SK-N-SH (cell line): Measurements from ENCODE around the gene SNX24. TPM values are rescaled to one million over a fixed set of nuclear protein-coding genes. Genes with fewer than 3 reads are reported as not detected.

Source experiments
- CTCF ChIA-PET: fragments of 300-600, 350-600 bp; formaldehyde crosslinking; extraction: SDS; loops from one replicate; lab custom pipeline; 2021; lab: Yijun Ruan, JAX
- POLR2A ChIA-PET: fragments of 350-600 bp; sonication (Branson Sonifier 250); formaldehyde crosslinking; extraction: SDS; loops from one replicate; lab custom pipeline; 2020; ENCODE audit warnings: antibody characterized with exemption, inconsistent platforms; lab: Yijun Ruan, JAX
- DNase-seq: peaks from one replicate; pipeline ENCODE4 v3.0.0; 2012
- H2AFZ ChIP-seq: fragments of 200-600 bp; sonication (generic); 2 replicates; pipeline ENCODE4 v1.8.1; 2016; ENCODE audit warnings: antibody characterized with exemption, mild to moderate bottlenecking, low read depth
- H3F3A ChIP-seq: fragments of 200-600 bp; sonication (generic); replicated peaks from 2 replicates; pipeline ENCODE3; 2016; ENCODE audit warnings: antibody characterized with exemption, mild to moderate bottlenecking; ENCODE audit not compliant: insufficient read depth
- H3K27ac ChIP-seq, 2 experiments: fragments of 200-500 bp in 1 of 2; fragments of 200-600 bp in 1 of 2; sonication (Bioruptor generic) in 1 of 2; sonication (generic), shearing (Covaris generic) in 1 of 2; 2 replicates each; pipeline versions ENCODE4 v1.5.1 to v1.6.1; 2014 to 2016; ENCODE audit warnings: low read depth in 2 of 2, inconsistent platforms in 1 of 2, low read length in 1 of 2, mild to moderate bottlenecking in 1 of 2, mixed read lengths in 1 of 2
- H3K27me3 ChIP-seq: fragments of 200-600 bp; sonication (generic), shearing (Covaris generic); 2 replicates; pipeline ENCODE4 v1.6.1; 2016; ENCODE audit warnings: mixed run types; ENCODE audit not compliant: insufficient read depth
- H3K36me3 ChIP-seq, 2 experiments: fragments of 200-500 bp in 1 of 2; fragments of 200-600 bp in 1 of 2; sonication (Bioruptor generic) in 1 of 2; sonication (generic) in 1 of 2; replicated peaks in 1 of 2; 2 replicates each; pipeline versions ENCODE3 to v1.5.1; 2014 to 2016; ENCODE audit warnings: low read length in 1 of 2, mild to moderate bottlenecking in 1 of 2; ENCODE audit not compliant: insufficient read depth in 2 of 2, control insufficient read depth in 1 of 2
- H3K4me1 ChIP-seq, 2 experiments: fragments of 200-500 bp in 1 of 2; fragments of 200-600 bp in 1 of 2; sonication (Bioruptor generic) in 1 of 2; sonication (generic), shearing (Covaris generic) in 1 of 2; 2 replicates each; pipeline versions ENCODE4 v1.5.1 to v1.6.1; 2014 to 2016; ENCODE audit warnings: low read depth in 1 of 2, low read length in 1 of 2, mixed run types in 1 of 2; ENCODE audit not compliant: insufficient read depth in 2 of 2, control insufficient read depth in 1 of 2
- H3K4me2 ChIP-seq: fragments of 200-600 bp; sonication (generic), shearing (Covaris generic); 2 replicates; pipeline ENCODE4 v1.6.1; 2017; ENCODE audit warnings: mixed run types
- H3K4me3 ChIP-seq, 2 experiments: fragments of 200-500 bp in 1 of 2; fragments of 200-600 bp in 1 of 2; sonication (Bioruptor generic) in 1 of 2; sonication (generic), shearing (Covaris generic) in 1 of 2; 2 replicates each; pipeline versions ENCODE4 v1.5.1 to v1.8.1; 2014 to 2016; ENCODE audit warnings: low read depth in 2 of 2, inconsistent platforms in 1 of 2, low read length in 1 of 2, mild to moderate bottlenecking in 1 of 2, mixed read lengths in 1 of 2, moderate library complexity in 1 of 2
- H3K79me2 ChIP-seq: fragments of 200-600 bp; sonication (generic); 2 replicates; pipeline ENCODE4 v1.8.1; 2017; ENCODE audit warnings: mild to moderate bottlenecking; ENCODE audit not compliant: insufficient read depth
- H3K9ac ChIP-seq: fragments of 200-600 bp; sonication (generic); 2 replicates; pipeline ENCODE4 v1.6.1; 2017; ENCODE audit warnings: mixed run types
- H3K9me2 ChIP-seq: fragments of 200-600 bp; sonication (generic); 2 replicates; pipeline ENCODE4 v1.6.1; 2017; ENCODE audit warnings: mixed run types
- H3K9me3 ChIP-seq: fragments of 200-600 bp; sonication (generic); 2 replicates; pipeline ENCODE4 v1.6.1; 2017; ENCODE audit warnings: mixed run types, mild to moderate bottlenecking, moderate library complexity
- H4K20me1 ChIP-seq: fragments of 200-600 bp; sonication (generic); 2 replicates; pipeline ENCODE4 v1.6.1; 2017; ENCODE audit warnings: mild to moderate bottlenecking, mixed run types; ENCODE audit not compliant: insufficient read depth
- CTCF ChIP-seq: fragments of 200-600 bp; sonication (generic); IDR thresholded peaks from 2 replicates; pipeline ENCODE4 v1.6.1; 2017; ENCODE audit warnings: antibody characterized with exemption, mild to moderate bottlenecking, moderate library complexity
- EP300 ChIP-seq, 2 experiments: IDR thresholded peaks; 2 replicates each; pipeline versions ENCODE4 v1.4.0 to v1.6.1; 2012; ENCODE audit warnings: borderline replicate concordance in 1 of 2, low read depth in 1 of 2, low read length in 1 of 2
- EZH2phosphoT487 ChIP-seq: fragments of 200-600 bp; sonication (generic); IDR thresholded peaks from 2 replicates; pipeline ENCODE4 v1.6.1; 2017; ENCODE audit warnings: low read depth, mixed run types, mild to moderate bottlenecking, antibody characterized with exemption, moderate library complexity, borderline replicate concordance
- FOSL2 ChIP-seq: IDR thresholded peaks from 2 replicates; pipeline ENCODE4 v1.4.0; 2012; ENCODE audit warnings: low read depth, mild to moderate bottlenecking, moderate library complexity, borderline replicate concordance
- FOXJ3 ChIP-seq: sonication (generic); formaldehyde crosslinking; IDR thresholded peaks from 2 replicates; pipeline ENCODE4 v1.5.1; 2020; ENCODE audit warnings: mild to moderate bottlenecking, missing genetic modification reagents
- FOXM1 ChIP-seq: IDR thresholded peaks from 2 replicates; pipeline ENCODE4 v1.4.0; 2012; ENCODE audit warnings: low read depth, mild to moderate bottlenecking
- MAX ChIP-seq: IDR thresholded peaks from 2 replicates; pipeline ENCODE4 v1.4.0; 2012; ENCODE audit warnings: low read depth
- MEF2A ChIP-seq: IDR thresholded peaks from 2 replicates; pipeline ENCODE4 v1.4.0; 2012; ENCODE audit warnings: low read depth, borderline replicate concordance
- NFIC ChIP-seq: IDR thresholded peaks from 2 replicates; pipeline ENCODE4 v1.4.0; 2012; ENCODE audit warnings: borderline replicate concordance
- SMC3 ChIP-seq: IDR thresholded peaks from 2 replicates; pipeline ENCODE4 v1.6.1; 2012; ENCODE audit warnings: low read depth, low read length, improper control_type of control experiment
- TAF1 ChIP-seq: IDR thresholded peaks from 2 replicates; pipeline ENCODE4 v1.6.1; 2012; ENCODE audit warnings: low read depth, mild to moderate bottlenecking, low read length, moderate library complexity, borderline replicate concordance
- TEAD4 ChIP-seq: IDR thresholded peaks from 2 replicates; pipeline ENCODE4 v1.4.0; 2012; ENCODE audit warnings: mild to moderate bottlenecking, borderline replicate concordance; ENCODE audit not compliant: insufficient read depth
- WGBS: methylation state at CpG from one replicate; pipeline ENCODE4 v1.1.6; 2017; ENCODE audit warnings: low lambda C conversion rate; 5-methylcytosine and 5-hydroxymethylcytosine counted together
- polyA plus RNA-seq, 3 experiments: library from polyadenylated mRNA; depleted of rRNA; stranded (reverse); fragments of >200 nt; gene quantifications; 2 replicates each; pipeline ENCODE4 v1.2.3, GENCODE V29; 2012
- TF ChIP-seq, protein P1 (sequence below): IDR thresholded peaks from 2 replicates; pipeline ENCODE4; 2012
- TF ChIP-seq, protein P2 (sequence below): IDR thresholded peaks from 2 replicates; pipeline ENCODE4 v1.4.0; 2012; ENCODE audit warnings: low read depth, borderline replicate concordance

Gene SNX24
- polyA plus RNA-seq, 1 of the 3 experiments (the other 2 are of a cell fraction): 8.2 TPM

- H2AFZ ChIP-seq: 0 out of 2 replicates have a peak overlapping the region, but pooled peaks have one; percentile 4
- peak overlapping the region; percentile 36 to 79; a peak in 3 of 4 replicates for H3K27ac ChIP-seq
- peaks cover 21% of the 10 kb centered on the region for H3F3A ChIP-seq
- H3K9me2 ChIP-seq: no peaks in the 10 kb centered on the region
- POLR2A ChIA-PET: no interaction called here
- peaks cover 4 to 11% of the 10 kb centered on the region in 2 experiments; a peak in 3 of 4 replicates for H3K4me1 ChIP-seq
- peak overlapping the region; percentile 47 for H3K4me2 ChIP-seq
- H3K4me3 ChIP-seq: 0 out of 4 replicates have a peak overlapping the region, but pooled peaks of 1 of the 2 experiments have one; percentile 19
- peaks cover 7% of the 10 kb centered on the region; the same call in 1 of the 2 replicates for H3K79me2 ChIP-seq
- H3K9ac ChIP-seq: peak overlapping the region; percentile 42; the same call in 1 of the 2 replicates
- CTCF ChIA-PET: no interaction called here
- H3K27me3 ChIP-seq: no peaks in the 10 kb centered on the region
- DNase-seq: no peak
- H3K9me3 ChIP-seq: no peaks in the 10 kb centered on the region
- TF ChIP-seq NFIC (peak; percentile 67), MAX (no peak), FOSL2 (no peak), EP300 (IDR thresholded peaks at IDR 0.05; ENCODE audit: borderline replicate concordance in 1 of 2, low read depth in 1 of 2, low read length in 1 of 2) (no peak), FOXM1 (no peak), TEAD4 (no peak), CTCF (no peak), TAF1 (no peak), FOXJ3 (CRISPR knock-in tag) (no peak)
- TF ChIP-seq, protein P1, sequence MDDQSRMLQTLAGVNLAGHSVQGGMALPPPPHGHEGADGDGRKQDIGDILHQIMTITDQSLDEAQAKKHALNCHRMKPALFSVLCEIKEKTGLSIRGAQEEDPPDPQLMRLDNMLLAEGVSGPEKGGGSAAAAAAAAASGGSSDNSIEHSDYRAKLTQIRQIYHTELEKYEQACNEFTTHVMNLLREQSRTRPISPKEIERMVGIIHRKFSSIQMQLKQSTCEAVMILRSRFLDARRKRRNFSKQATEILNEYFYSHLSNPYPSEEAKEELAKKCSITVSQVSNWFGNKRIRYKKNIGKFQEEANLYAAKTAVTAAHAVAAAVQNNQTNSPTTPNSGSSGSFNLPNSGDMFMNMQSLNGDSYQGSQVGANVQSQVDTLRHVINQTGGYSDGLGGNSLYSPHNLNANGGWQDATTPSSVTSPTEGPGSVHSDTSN: peak; percentile 84
- 19% methylated on average over 4 of the region's 4 CpGs for WGBS
- H3K36me3 ChIP-seq: no peaks in the 10 kb centered on the region
- no peaks in the 10 kb centered on the region for H4K20me1 ChIP-seq
These were observed 61.4 kb downstream of the SNX24 start for GRCh38 chr5:122906768-122907167.

- no peaks in the 10 kb centered on the region for H4K20me1 ChIP-seq
- H3K27me3 ChIP-seq: no peaks in the 10 kb centered on the region
- 0 out of 2 replicates have a peak overlapping the region, but pooled peaks have one; percentile 4 for H2AFZ ChIP-seq
- H3F3A ChIP-seq: peaks cover 21% of the 10 kb centered on the region
- H3K9me2 ChIP-seq: no peaks in the 10 kb centered on the region
- H3K27ac ChIP-seq: peak overlapping the region; percentile 50 to 79; a peak in 3 of 4 replicates
- ChIA-PET POLR2A (interaction anchor here (0.7 kb wide), 1 partner anchor 62 kb away, joined by 3 read pairs; the partner anchor contains the start of gene SNX24), CTCF (no interaction called here)
- H3K36me3 ChIP-seq: no peaks in the 10 kb centered on the region
- H3K4me1 ChIP-seq: peaks cover 4 to 11% of the 10 kb centered on the region in 2 experiments; a peak in 3 of 4 replicates
- peak overlapping the region; percentile 47 for H3K4me2 ChIP-seq
- peak overlapping the region; percentile 42; the same call in 1 of the 2 replicates for H3K9ac ChIP-seq
- DNase-seq: no peak
- H3K79me2 ChIP-seq: peaks cover 7% of the 10 kb centered on the region; the same call in 1 of the 2 replicates
- 16% methylated on average over 3 of the region's 3 CpGs for WGBS
- H3K4me3 ChIP-seq: no peak overlapping the region
- no peaks in the 10 kb centered on the region for H3K9me3 ChIP-seq
- peak; percentile 48; the same call in 1 of the 2 replicates for TF ChIP-seq FOSL2
- TF ChIP-seq, protein P2, sequence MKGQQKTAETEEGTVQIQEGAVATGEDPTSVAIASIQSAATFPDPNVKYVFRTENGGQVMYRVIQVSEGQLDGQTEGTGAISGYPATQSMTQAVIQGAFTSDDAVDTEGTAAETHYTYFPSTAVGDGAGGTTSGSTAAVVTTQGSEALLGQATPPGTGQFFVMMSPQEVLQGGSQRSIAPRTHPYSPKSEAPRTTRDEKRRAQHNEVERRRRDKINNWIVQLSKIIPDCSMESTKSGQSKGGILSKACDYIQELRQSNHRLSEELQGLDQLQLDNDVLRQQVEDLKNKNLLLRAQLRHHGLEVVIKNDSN: peak; percentile 63; the same call in 1 of the 2 replicates
- peak; percentile 23 to 63; a peak in 2 of 4 replicates for TF ChIP-seq EP300 (IDR thresholded peaks at IDR 0.05; ENCODE audit: borderline replicate concordance in 1 of 2, low read depth in 1 of 2, low read length in 1 of 2)
- 0 out of 2 replicates have a peak, but pooled peaks have one; percentile 60 for TF ChIP-seq TEAD4
- TF ChIP-seq CTCF: no peak
- no peak for TF ChIP-seq EZH2phosphoT487
- TF ChIP-seq SMC3: no peak
- TF ChIP-seq MEF2A: 0 out of 2 replicates have a peak, but pooled peaks have one; percentile 11
- TF ChIP-seq, protein P1: peak; percentile 72
These were observed 61.9 kb downstream of the SNX24 start for GRCh38 chr5:122907276-122907675.
